Vagina (tissue), 2 donors: Measurements from ENCODE around the gene SETD2.

Experiments used
- POLR2A ChIP-seq, 2 donors: fragments of 450-650 bp; IDR thresholded peaks; one replicate each; pipeline ENCODE4 v1.6.1; 2017; ENCODE audit warnings: antibody characterized with exemption in 2 of 2, mild to moderate bottlenecking in 2 of 2, moderate library complexity in 2 of 2
- TF ChIP-seq, protein P1 (sequence below), 3 experiments: fragments of 450-650 bp in 2 of 3; fragments of 200-600 bp in 1 of 3; sonication (generic) in 1 of 3; IDR thresholded peaks; one replicate each; pipeline ENCODE4 v1.5.1; 2017 to 2019; ENCODE audit warnings: antibody characterized with exemption in 3 of 3, mild to moderate bottlenecking in 2 of 3, moderate library complexity in 2 of 3

DNA sequence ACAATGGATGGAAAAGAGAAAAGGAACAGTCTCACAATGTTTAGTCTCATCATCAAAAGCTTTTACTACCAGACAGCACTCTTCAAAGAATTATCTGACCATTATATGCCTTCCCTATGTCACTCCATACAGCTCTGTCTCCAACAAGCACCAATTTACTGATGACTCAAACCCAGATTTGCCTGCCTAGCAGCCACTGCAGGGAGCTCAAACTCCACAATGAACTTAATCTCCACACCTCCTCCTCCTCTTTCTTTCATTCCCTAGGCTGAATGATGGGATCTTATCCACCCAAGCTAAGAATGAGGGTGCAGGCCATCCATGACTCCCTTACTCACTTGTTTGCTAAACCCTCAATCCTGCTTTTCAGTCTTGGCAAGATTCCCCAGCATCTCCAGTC, 139.0 kb downstream of the SETD2 start:
- TF ChIP-seq, protein P1, sequence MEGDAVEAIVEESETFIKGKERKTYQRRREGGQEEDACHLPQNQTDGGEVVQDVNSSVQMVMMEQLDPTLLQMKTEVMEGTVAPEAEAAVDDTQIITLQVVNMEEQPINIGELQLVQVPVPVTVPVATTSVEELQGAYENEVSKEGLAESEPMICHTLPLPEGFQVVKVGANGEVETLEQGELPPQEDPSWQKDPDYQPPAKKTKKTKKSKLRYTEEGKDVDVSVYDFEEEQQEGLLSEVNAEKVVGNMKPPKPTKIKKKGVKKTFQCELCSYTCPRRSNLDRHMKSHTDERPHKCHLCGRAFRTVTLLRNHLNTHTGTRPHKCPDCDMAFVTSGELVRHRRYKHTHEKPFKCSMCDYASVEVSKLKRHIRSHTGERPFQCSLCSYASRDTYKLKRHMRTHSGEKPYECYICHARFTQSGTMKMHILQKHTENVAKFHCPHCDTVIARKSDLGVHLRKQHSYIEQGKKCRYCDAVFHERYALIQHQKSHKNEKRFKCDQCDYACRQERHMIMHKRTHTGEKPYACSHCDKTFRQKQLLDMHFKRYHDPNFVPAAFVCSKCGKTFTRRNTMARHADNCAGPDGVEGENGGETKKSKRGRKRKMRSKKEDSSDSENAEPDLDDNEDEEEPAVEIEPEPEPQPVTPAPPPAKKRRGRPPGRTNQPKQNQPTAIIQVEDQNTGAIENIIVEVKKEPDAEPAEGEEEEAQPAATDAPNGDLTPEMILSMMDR (IDR thresholded peaks at IDR 0.05): no peak
- TF ChIP-seq POLR2A (IDR thresholded peaks at IDR 0.05): no peak
